Osteoblast (primary cell): ENCODE results near the gene HOXB7. TPM values are rescaled to one million over a fixed set of nuclear protein-coding genes. Genes with fewer than 3 reads are reported as not detected.

Experiments
- DNase-seq: peaks from one replicate; pipeline ENCODE4 v3.0.0; 2011; ENCODE audit warnings: low spot score, mixed read lengths; ENCODE audit not compliant: insufficient read length; ENCODE audit errors: missing footprints
- H2AFZ ChIP-seq: 2 replicates; pipeline ENCODE4 v1.6.0; 2011; ENCODE audit warnings: mild to moderate bottlenecking, low read length
- H3K27ac ChIP-seq: 2 replicates; pipeline ENCODE4 v1.5.1; 2011; ENCODE audit warnings: mild to moderate bottlenecking, low read depth, low read length, moderate library complexity
- H3K27me3 ChIP-seq: 2 replicates; pipeline ENCODE4 v1.6.0; 2012; ENCODE audit warnings: mild to moderate bottlenecking, control low read depth, inconsistent platforms, low read length, moderate library complexity; ENCODE audit not compliant: insufficient read depth
- H3K36me3 ChIP-seq: 2 replicates; pipeline ENCODE4 v1.5.1; 2011; ENCODE audit warnings: mild to moderate bottlenecking, low read length, control low read depth, moderate library complexity; ENCODE audit not compliant: insufficient read depth
- H3K4me1 ChIP-seq: 2 replicates; pipeline ENCODE4 v1.5.1; 2011; ENCODE audit warnings: mild to moderate bottlenecking, low read length, control low read depth, moderate library complexity; ENCODE audit not compliant: insufficient read depth
- H3K4me2 ChIP-seq: 2 replicates; pipeline ENCODE4 v1.6.0; 2011; ENCODE audit warnings: mild to moderate bottlenecking, low read length; ENCODE audit not compliant: insufficient read depth
- H3K4me3 ChIP-seq: fragments of 200-600 bp; sonication (generic); 3 replicates; pipeline ENCODE4 v1.5.1; 2012; ENCODE audit warnings: mild to moderate bottlenecking, low read length, inconsistent platforms; ENCODE audit not compliant: insufficient read depth
- H3K79me2 ChIP-seq: 2 replicates; pipeline ENCODE4 v1.6.0; 2012; ENCODE audit warnings: mild to moderate bottlenecking, low read length, control low read depth, inconsistent platforms; ENCODE audit not compliant: insufficient read depth
- H3K9me3 ChIP-seq: 2 replicates; pipeline ENCODE4 v1.5.1; 2011; ENCODE audit warnings: low read depth, low read length, control low read depth
- H4K20me1 ChIP-seq: 2 replicates; pipeline ENCODE4 v1.6.0; 2012; ENCODE audit warnings: mild to moderate bottlenecking, low read length, control low read depth; ENCODE audit not compliant: insufficient read depth
- total RNA-seq: library from RNA; depleted of rRNA; stranded (reverse); fragments of >200 nt; gene quantifications from 2 replicates; pipeline ENCODE4 v1.2.3, GENCODE V29; 2012
- TF ChIP-seq, protein P1 (sequence below): IDR thresholded peaks from 2 replicates; pipeline ENCODE4 v1.5.1; 2011; ENCODE audit warnings: mild to moderate bottlenecking, low read depth, low read length, moderate library complexity; ENCODE audit errors: extremely low read depth

Gene HOXB7
- total RNA-seq, 1 donor: 0.36 TPM

GRCh38 chr17:48589831-48590606 lies 20.8 kb downstream of the HOXB7 start, which contains the start of gene HOXB3:
Gene HOXB3, minus strand, starts transcription at chr17:48590241. Its CDS starts 37,767 bp downstream, at chr17:48552474.
- Histone ChIP-seq H3K4me3 (no peak within 1 kb of the TSS), H3K4me1 (peaks cover 10% of the 10 kb centered on the region), H3K27me3 (peaks cover 89% of the 10 kb centered on the region), H3K27ac (no peak within 1 kb of the TSS), H3K36me3 (no peaks in the 10 kb centered on the region), H3K4me2 (no peak within 1 kb of the TSS), H4K20me1 (no peaks in the 10 kb centered on the region), H2AFZ (no peak within 1 kb of the TSS), H3K9me3 (no peaks in the 10 kb centered on the region), H3K79me2 (no peaks in the 10 kb centered on the region)
- TF ChIP-seq, protein P1, sequence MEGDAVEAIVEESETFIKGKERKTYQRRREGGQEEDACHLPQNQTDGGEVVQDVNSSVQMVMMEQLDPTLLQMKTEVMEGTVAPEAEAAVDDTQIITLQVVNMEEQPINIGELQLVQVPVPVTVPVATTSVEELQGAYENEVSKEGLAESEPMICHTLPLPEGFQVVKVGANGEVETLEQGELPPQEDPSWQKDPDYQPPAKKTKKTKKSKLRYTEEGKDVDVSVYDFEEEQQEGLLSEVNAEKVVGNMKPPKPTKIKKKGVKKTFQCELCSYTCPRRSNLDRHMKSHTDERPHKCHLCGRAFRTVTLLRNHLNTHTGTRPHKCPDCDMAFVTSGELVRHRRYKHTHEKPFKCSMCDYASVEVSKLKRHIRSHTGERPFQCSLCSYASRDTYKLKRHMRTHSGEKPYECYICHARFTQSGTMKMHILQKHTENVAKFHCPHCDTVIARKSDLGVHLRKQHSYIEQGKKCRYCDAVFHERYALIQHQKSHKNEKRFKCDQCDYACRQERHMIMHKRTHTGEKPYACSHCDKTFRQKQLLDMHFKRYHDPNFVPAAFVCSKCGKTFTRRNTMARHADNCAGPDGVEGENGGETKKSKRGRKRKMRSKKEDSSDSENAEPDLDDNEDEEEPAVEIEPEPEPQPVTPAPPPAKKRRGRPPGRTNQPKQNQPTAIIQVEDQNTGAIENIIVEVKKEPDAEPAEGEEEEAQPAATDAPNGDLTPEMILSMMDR: no peak
- DNase-seq: no peak

DNA sequence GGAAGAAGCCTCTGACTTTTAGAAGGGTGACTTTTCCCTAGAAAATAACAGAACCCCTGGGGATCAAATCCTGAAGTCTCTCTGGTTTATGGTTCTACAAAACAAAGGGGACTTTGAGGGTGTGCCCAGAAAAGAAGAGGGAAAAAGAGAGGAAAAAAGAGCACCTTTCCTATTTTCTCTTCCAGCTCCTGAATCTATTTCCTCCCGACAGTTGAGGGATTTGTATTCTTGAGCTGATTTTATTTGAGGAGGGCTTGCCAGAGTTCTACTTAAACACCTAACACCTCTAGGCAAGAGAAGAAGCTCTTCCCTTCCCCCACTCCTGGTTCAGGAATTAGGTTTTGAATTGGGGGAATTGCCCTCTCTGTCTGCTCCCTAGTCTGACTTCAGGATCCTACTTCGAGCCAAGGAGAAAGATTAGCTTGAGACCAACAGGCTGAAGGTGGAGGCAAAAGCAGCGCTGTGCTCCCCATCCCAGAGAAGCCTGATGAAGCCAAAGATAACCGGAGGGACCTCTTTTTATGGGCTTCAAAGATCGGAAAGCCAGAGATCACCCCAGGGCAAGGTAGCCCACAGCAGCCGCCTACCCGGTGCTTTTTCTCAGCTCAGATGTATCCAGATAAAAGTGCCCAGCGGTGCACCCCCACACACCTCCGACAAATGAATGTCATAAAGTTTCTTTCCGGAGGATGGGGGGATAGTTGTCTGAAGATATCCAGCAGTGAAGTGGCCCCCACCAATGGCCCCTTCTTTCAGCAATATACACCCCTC lies 21.6 kb downstream of the HOXB7 start:
- Histone ChIP-seq H3K4me1 (peaks cover 11% of the 10 kb centered on the region), H3K36me3 (no peaks in the 10 kb centered on the region), H3K27ac (no peak overlapping the region), H3K79me2 (no peaks in the 10 kb centered on the region), H3K9me3 (no peaks in the 10 kb centered on the region), H4K20me1 (no peaks in the 10 kb centered on the region), H3K4me3 (no peak overlapping the region), H2AFZ (no peak overlapping the region), H3K4me2 (no peak overlapping the region), H3K27me3 (peaks cover 85% of the 10 kb centered on the region)
- DNase-seq: no peak
- TF ChIP-seq, protein P1: no peak

- Histone ChIP-seq H3K4me2 (no peak overlapping the region), H3K79me2 (no peaks in the 10 kb centered on the region)
- TF ChIP-seq, protein P1: no peak
Measured at GRCh38 chr17:48588528-48588927, 22.3 kb downstream of the HOXB7 start.

DNA sequence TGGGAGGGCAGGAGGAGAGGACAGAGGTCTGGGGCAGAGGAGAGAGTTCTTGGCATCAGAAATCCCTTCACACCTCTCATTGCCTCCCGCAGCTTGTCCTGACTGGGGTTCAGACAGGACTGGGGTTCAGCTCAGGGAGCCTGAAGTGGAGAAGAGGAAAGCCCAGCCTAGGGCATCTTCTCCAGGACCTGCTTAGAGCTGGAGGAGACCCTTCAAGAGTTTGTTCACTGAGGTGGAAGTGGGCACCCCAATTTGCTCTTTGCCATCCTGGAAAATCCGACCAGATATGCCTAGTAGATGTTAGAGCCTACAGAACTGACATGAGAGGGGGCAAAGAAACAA lies 22.8 kb downstream of the HOXB7 start:
- Histone ChIP-seq H4K20me1 (no peaks in the 10 kb centered on the region), H3K27me3 (peaks cover 85% of the 10 kb centered on the region), H3K4me1 (peaks cover 11% of the 10 kb centered on the region), H3K27ac (no peak overlapping the region), H3K4me2 (no peak overlapping the region), H3K9me3 (no peaks in the 10 kb centered on the region), H3K4me3 (no peak overlapping the region), H2AFZ (no peak overlapping the region), H3K36me3 (no peaks in the 10 kb centered on the region), H3K79me2 (no peaks in the 10 kb centered on the region)
- no peak for DNase-seq
- TF ChIP-seq, protein P1: no peak

More at GRCh38 chr17:48588528-48588927, 22.3 kb downstream of the HOXB7 start:
- no peaks in the 10 kb centered on the region for H3K9me3 ChIP-seq
- no peak for DNase-seq
- no peak overlapping the region for H3K4me3 ChIP-seq
- H3K36me3 ChIP-seq: no peaks in the 10 kb centered on the region
- peaks cover 11% of the 10 kb centered on the region for H3K4me1 ChIP-seq
- no peak overlapping the region for H2AFZ ChIP-seq
- H4K20me1 ChIP-seq: no peaks in the 10 kb centered on the region
- H3K27me3 ChIP-seq: peaks cover 85% of the 10 kb centered on the region
- H3K27ac ChIP-seq: no peak overlapping the region
